Neural cell (in vitro differentiated cells): ENCODE data around the gene NUCB1. TPM values are rescaled to one million over a fixed set of nuclear protein-coding genes. Genes with fewer than 3 reads are reported as not detected.

ENCODE experiments used
- H2AFZ ChIP-seq: fragments of 200-600, 300-800 bp; sonication (generic), shearing (Covaris generic); 2 replicates; pipeline ENCODE4 v1.6.0; 2014; ENCODE audit warnings: low read depth, mild to moderate bottlenecking, antibody characterized with exemption, low read length, moderate library complexity
- H3F3A ChIP-seq: fragments of 200-600 bp; shearing (Covaris generic); 2 replicates; pipeline ENCODE4 v1.6.1; 2016; ENCODE audit warnings: mild to moderate bottlenecking, moderate library complexity, mixed read lengths, antibody characterized with exemption, low read length; ENCODE audit not compliant: insufficient read depth, poor library complexity, severe bottlenecking
- H3K27ac ChIP-seq: fragments of 200-600, 300-800 bp; sonication (generic), shearing (Covaris generic); 2 replicates; pipeline ENCODE4 v1.5.1; 2014; ENCODE audit warnings: mild to moderate bottlenecking, low read length, moderate library complexity
- H3K27me3 ChIP-seq: fragments of 300-800, 200-600 bp; sonication (generic), shearing (Covaris generic); 2 replicates; pipeline ENCODE4 v1.6.0; 2014; ENCODE audit warnings: mild to moderate bottlenecking, low read depth, low read length, moderate library complexity; ENCODE audit not compliant: insufficient read depth
- H3K36me3 ChIP-seq: fragments of 300-800, 200-600 bp; sonication (generic), shearing (Covaris generic); 2 replicates; pipeline ENCODE4 v1.5.1; 2014; ENCODE audit warnings: mild to moderate bottlenecking, antibody characterized with exemption, low read length, moderate library complexity; ENCODE audit not compliant: insufficient read depth
- H3K4me2 ChIP-seq: fragments of 300-800, 200-600 bp; sonication (generic), shearing (Covaris generic); 2 replicates; pipeline ENCODE4 v1.6.0; 2014; ENCODE audit warnings: mild to moderate bottlenecking, low read length
- H3K4me3 ChIP-seq: fragments of 300-800, 200-600 bp; sonication (generic), shearing (Covaris generic); 2 replicates; pipeline ENCODE4 v1.5.1; 2014; ENCODE audit warnings: mild to moderate bottlenecking, low read length, moderate library complexity
- H3K79me2 ChIP-seq: fragments of 200-600 bp; shearing (Covaris generic); replicated peaks from 2 replicates; pipeline ENCODE4 v1.6.0; 2014; ENCODE audit warnings: mild to moderate bottlenecking, low read length, moderate library complexity; ENCODE audit not compliant: insufficient read depth
- H3K9ac ChIP-seq: fragments of 300-800, 200-600 bp; sonication (generic), shearing (Covaris generic); 2 replicates; pipeline ENCODE4 v1.6.1; 2016; ENCODE audit warnings: mild to moderate bottlenecking, low read length, mixed read lengths
- H3K9me2 ChIP-seq: fragments of 200-600 bp; shearing (Covaris generic); 2 replicates; pipeline ENCODE4 v1.6.1; 2016; ENCODE audit warnings: mild to moderate bottlenecking, low read length, mixed read lengths; ENCODE audit not compliant: insufficient read depth
- H3K9me3 ChIP-seq: fragments of 200-600, 300-800 bp; sonication (generic), shearing (Covaris generic); 2 replicates; pipeline ENCODE4 v1.6.1; 2016; ENCODE audit warnings: mild to moderate bottlenecking, mixed run types, low read length, moderate library complexity, mixed read lengths
- H4K20me1 ChIP-seq: fragments of 200-600 bp; shearing (Covaris generic); 2 replicates; pipeline ENCODE4 v1.6.1; 2016; ENCODE audit warnings: mild to moderate bottlenecking, mixed run types; ENCODE audit not compliant: insufficient read depth
- EP300 ChIP-seq: fragments of 450-650 bp; conservative IDR thresholded peaks from 2 replicates; pipeline ENCODE4 v1.6.1; 2014; ENCODE audit warnings: antibody characterized with exemption, mild to moderate bottlenecking, moderate library complexity; ENCODE audit not compliant: poor library complexity, severe bottlenecking
- EZH2 ChIP-seq: fragments of 200-600, 300-800 bp; shearing (Covaris generic), sonication (generic); IDR thresholded peaks from 2 replicates; pipeline ENCODE4 v1.6.1; 2014; ENCODE audit warnings: antibody characterized with exemption, low read length, borderline replicate concordance, mild to moderate bottlenecking; ENCODE audit not compliant: insufficient read depth, poor library complexity, severe bottlenecking
- MXI1 ChIP-seq: fragments of 450-650 bp; conservative IDR thresholded peaks from 2 replicates; pipeline ENCODE4 v1.6.1; 2014; ENCODE audit warnings: antibody characterized with exemption, mild to moderate bottlenecking; ENCODE audit not compliant: poor library complexity, severe bottlenecking
- POLR2AphosphoS5 ChIP-seq: IDR thresholded peaks from 2 replicates; pipeline ENCODE4 v1.6.1; 2012
- RAD21 ChIP-seq: fragments of 450-650 bp; conservative IDR thresholded peaks from 2 replicates; pipeline ENCODE4 v1.6.1; 2014; ENCODE audit warnings: antibody characterized with exemption, mild to moderate bottlenecking, moderate library complexity
- REST ChIP-seq: IDR thresholded peaks from 2 replicates; pipeline ENCODE4 v1.6.1; 2012; ENCODE audit warnings: borderline replicate concordance
- SMC3 ChIP-seq: fragments of 450-650 bp; conservative IDR thresholded peaks from 2 replicates; pipeline ENCODE4 v1.6.1; 2014; ENCODE audit warnings: antibody characterized with exemption, mild to moderate bottlenecking, moderate library complexity; ENCODE audit not compliant: poor library complexity
- TAF1 ChIP-seq: IDR thresholded peaks from 2 replicates; pipeline ENCODE4 v1.6.1; 2012; ENCODE audit warnings: low read depth
- polyA plus RNA-seq: library from polyadenylated mRNA; depleted of rRNA; stranded (reverse); fragments of >200 nt; gene quantifications from 2 replicates; pipeline ENCODE4 v1.2.3, GENCODE V29; 2014
- TF ChIP-seq, protein P1 (sequence below): fragments of 450-650 bp; IDR thresholded peaks from 2 replicates; pipeline ENCODE4 v1.5.1; 2014; ENCODE audit warnings: antibody characterized with exemption, mild to moderate bottlenecking, moderate library complexity; ENCODE audit not compliant: poor library complexity, severe bottlenecking

NUCB1 gene
- polyA plus RNA-seq, 1 donor from 2014 or later = 80.0 TPM

- Histone ChIP-seq H3K79me2 (peaks cover 6% of the 10 kb centered on the region), H3F3A (no peaks in the 10 kb centered on the region), H3K27ac (no peak overlapping the region), H3K9me2 (no peaks in the 10 kb centered on the region), H4K20me1 (no peaks in the 10 kb centered on the region), H3K27me3 (no peaks in the 10 kb centered on the region), H3K4me3 (no peak overlapping the region), H3K4me2 (no peak overlapping the region), H2AFZ (no peak overlapping the region), H3K36me3 (peaks cover 5% of the 10 kb centered on the region), H3K9me3 (no peaks in the 10 kb centered on the region), H3K9ac (no peak overlapping the region)
- TF ChIP-seq POLR2AphosphoS5 (no peak), RAD21 (no peak), REST (no peak), TAF1 (no peak), SMC3 (no peak), EP300 (no peak)
Observed at GRCh38 chr19:48968179-48968661, 68.1 kb downstream of the NUCB1 start.

- H3K4me3 ChIP-seq = no peak overlapping the region
- no peak overlapping the region for H3K4me2 ChIP-seq
- no peaks in the 10 kb centered on the region for H3K27me3 ChIP-seq
- H4K20me1 ChIP-seq = no peaks in the 10 kb centered on the region
- TF ChIP-seq TAF1 (no peak), POLR2AphosphoS5 (no peak), MXI1 (no peak), SMC3 (no peak), RAD21 (no peak), EP300 (no peak), EZH2 (no peak), REST (no peak)
- TF ChIP-seq, protein P1, sequence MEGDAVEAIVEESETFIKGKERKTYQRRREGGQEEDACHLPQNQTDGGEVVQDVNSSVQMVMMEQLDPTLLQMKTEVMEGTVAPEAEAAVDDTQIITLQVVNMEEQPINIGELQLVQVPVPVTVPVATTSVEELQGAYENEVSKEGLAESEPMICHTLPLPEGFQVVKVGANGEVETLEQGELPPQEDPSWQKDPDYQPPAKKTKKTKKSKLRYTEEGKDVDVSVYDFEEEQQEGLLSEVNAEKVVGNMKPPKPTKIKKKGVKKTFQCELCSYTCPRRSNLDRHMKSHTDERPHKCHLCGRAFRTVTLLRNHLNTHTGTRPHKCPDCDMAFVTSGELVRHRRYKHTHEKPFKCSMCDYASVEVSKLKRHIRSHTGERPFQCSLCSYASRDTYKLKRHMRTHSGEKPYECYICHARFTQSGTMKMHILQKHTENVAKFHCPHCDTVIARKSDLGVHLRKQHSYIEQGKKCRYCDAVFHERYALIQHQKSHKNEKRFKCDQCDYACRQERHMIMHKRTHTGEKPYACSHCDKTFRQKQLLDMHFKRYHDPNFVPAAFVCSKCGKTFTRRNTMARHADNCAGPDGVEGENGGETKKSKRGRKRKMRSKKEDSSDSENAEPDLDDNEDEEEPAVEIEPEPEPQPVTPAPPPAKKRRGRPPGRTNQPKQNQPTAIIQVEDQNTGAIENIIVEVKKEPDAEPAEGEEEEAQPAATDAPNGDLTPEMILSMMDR = no peak
- peaks cover 5% of the 10 kb centered on the region for H3K36me3 ChIP-seq
- no peak overlapping the region for H2AFZ ChIP-seq
- no peaks in the 10 kb centered on the region for H3K9me3 ChIP-seq
- H3K79me2 ChIP-seq = peaks cover 6% of the 10 kb centered on the region
- H3K9me2 ChIP-seq = no peaks in the 10 kb centered on the region
- H3F3A ChIP-seq = no peaks in the 10 kb centered on the region
- no peak overlapping the region for H3K27ac ChIP-seq
- H3K9ac ChIP-seq = no peak overlapping the region
Observed at GRCh38 chr19:48968813-48969218, 68.7 kb downstream of the NUCB1 start.
